ENCODE results near the gene STX1A. TPM values are rescaled to one million over a fixed set of nuclear protein-coding genes. Genes with fewer than 3 reads are reported as not detected.

STX1A gene
- total and polyA plus RNA-seq, 2 of the 4 experiments (the other 2 are of a cell fraction): 9.3 to 22.0 TPM

DNA sequence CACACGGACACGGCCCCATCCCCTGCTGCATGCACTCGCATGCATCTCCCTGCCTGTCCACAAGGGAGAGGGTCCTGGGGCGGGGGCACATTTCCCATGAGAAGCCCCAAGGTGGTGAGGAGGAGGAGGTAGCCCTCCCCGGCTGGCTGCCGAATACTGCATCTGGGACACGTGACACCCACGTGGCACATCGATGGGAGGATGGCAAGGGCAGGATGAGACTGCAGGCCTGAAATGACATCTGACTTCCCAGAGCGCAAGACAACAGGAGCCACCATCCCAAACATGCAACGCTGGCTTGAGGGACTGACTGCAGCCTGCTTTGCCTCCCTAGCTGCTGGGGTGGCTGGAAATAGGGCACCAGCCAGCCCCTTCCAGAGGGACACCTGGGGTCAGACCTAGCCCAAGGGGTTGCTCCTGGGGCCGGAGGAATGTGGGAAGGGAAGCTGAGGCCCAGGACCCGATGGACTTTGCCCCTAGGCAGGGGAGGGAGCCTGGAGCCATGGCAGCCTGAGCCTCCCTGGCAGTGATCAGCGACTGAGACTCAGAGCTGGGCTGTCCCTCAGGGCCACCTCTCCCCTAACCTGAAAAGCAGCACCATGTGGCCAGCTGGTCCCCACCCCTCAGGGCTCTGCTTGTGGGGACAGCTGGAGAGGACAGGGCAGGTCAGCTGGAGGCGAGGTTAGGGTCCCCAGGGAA lies 19.9 kb downstream of the STX1A start:
- CTCF ChIA-PET: no interaction called here
- Histone ChIP-seq H2BK120ac (ENCODE audit: low read depth, low read length) (no peak overlapping the region), H3K18ac (ENCODE audit: low read depth, low read length) (no peak overlapping the region), H2AK5ac (ENCODE audit: low read depth, low read length) (no peak overlapping the region), H4K8ac (ENCODE audit: low read depth in 2 of 2, low read length in 2 of 2) (no peak overlapping the region), H3K4me3 (ENCODE audit: insufficient read depth, low read depth, low read length) (no peak overlapping the region), H2AK9ac (replicated peaks; ENCODE audit: low read depth, low read length, poor library complexity) (peak overlapping the region; percentile 55), H2BK5ac (ENCODE audit: low read depth, low read length, poor library complexity, severe bottlenecking) (no peak overlapping the region), H3K9ac (ENCODE audit: low read depth, low read length) (no peak overlapping the region), H3K56ac (ENCODE audit: extremely low read depth, insufficient read depth, low read length) (no peak overlapping the region), H2BK15ac (ENCODE audit: low read depth, low read length) (no peak overlapping the region), H3K79me1 (ENCODE audit: low read depth in 1 of 2, low read length in 2 of 2) (peaks cover 0 to 8% of the 10 kb centered on the region in 2 experiments; a peak in 2 of 4 replicates), H3K27ac (ENCODE audit: insufficient read depth, low read length) (no peak overlapping the region), H4K91ac (ENCODE audit: insufficient read depth, low read depth, low read length) (no peak overlapping the region), H2BK20ac (ENCODE audit: low read depth, low read length) (no peak overlapping the region), H3K9me1 (ENCODE audit: insufficient read depth, low read length) (0 out of 2 replicates have a peak, but pooled peaks cover 4% of the 10 kb centered on the region), H3K4me1 (ENCODE audit: control insufficient read depth, insufficient read depth, low read length) (peaks cover 2% of the 10 kb centered on the region; the same call in 1 of the 2 replicates), H3K27me3 (ENCODE audit: control insufficient read depth, insufficient read depth, low read length) (no peaks in the 10 kb centered on the region), H3K4me2 (ENCODE audit: low read depth, low read length) (no peak overlapping the region), H3K9me3 (ENCODE audit: control insufficient read depth, insufficient read depth, low read length) (no peaks in the 10 kb centered on the region), H4K5ac (ENCODE audit: low read depth, low read length) (no peak overlapping the region), H3K14ac (replicated peaks; ENCODE audit: low read depth, low read length) (no peak overlapping the region), H4K20me1 (ENCODE audit: insufficient read depth, low read length) (peaks cover 22% of the 10 kb centered on the region), H3K23ac (ENCODE audit: low read depth, low read length) (no peak overlapping the region), H2AFZ (replicated peaks; ENCODE audit: low read length, poor library complexity) (no peak overlapping the region), H3K4ac (ENCODE audit: low read depth, low read length) (no peak overlapping the region), H3K36me3 (ENCODE audit: control insufficient read depth, insufficient read depth, low read length) (peaks cover 69% of the 10 kb centered on the region)
- WGBS, 2 experiments (ENCODE audit: extremely low coverage in 2 of 2, insufficient read length in 1 of 2): 83% methylated on average over 3 of the region's 15 CpGs; no CpG with 5 or more reads in 1 of the 2 experiments
- dilution Hi-C loops (cut with HindIII; ENCODE audit: low sequenced_read_pairs, unreplicated experiment): no loop called here
- no TSS peak for BruUV-seq (replicated peaks)
- POLR2A ChIA-PET (ENCODE audit: unreplicated experiment): no interaction called here
- DNase-seq (no peak), ATAC-seq (ENCODE audit: low read depth) (no peak)
- intact Hi-C loops (cut with micrococcal nuclease): no loop called here
- in situ Hi-C loops (cut with MboI; ENCODE audit: low sequenced_read_pairs): no loop called here
- TF ChIP-seq POLR2A (IDR thresholded peaks at IDR 0.05; ENCODE audit: low read depth, low read length) (no peak), MAFK (IDR thresholded peaks at IDR 0.05; ENCODE audit: low read depth, low read length) (no peak)
- TF ChIP-seq, protein P1, sequence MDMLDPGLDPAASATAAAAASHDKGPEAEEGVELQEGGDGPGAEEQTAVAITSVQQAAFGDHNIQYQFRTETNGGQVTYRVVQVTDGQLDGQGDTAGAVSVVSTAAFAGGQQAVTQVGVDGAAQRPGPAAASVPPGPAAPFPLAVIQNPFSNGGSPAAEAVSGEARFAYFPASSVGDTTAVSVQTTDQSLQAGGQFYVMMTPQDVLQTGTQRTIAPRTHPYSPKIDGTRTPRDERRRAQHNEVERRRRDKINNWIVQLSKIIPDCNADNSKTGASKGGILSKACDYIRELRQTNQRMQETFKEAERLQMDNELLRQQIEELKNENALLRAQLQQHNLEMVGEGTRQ (IDR thresholded peaks at IDR 0.05; ENCODE audit: low read depth, low read length): no peak
- TF ChIP-seq, protein P2, sequence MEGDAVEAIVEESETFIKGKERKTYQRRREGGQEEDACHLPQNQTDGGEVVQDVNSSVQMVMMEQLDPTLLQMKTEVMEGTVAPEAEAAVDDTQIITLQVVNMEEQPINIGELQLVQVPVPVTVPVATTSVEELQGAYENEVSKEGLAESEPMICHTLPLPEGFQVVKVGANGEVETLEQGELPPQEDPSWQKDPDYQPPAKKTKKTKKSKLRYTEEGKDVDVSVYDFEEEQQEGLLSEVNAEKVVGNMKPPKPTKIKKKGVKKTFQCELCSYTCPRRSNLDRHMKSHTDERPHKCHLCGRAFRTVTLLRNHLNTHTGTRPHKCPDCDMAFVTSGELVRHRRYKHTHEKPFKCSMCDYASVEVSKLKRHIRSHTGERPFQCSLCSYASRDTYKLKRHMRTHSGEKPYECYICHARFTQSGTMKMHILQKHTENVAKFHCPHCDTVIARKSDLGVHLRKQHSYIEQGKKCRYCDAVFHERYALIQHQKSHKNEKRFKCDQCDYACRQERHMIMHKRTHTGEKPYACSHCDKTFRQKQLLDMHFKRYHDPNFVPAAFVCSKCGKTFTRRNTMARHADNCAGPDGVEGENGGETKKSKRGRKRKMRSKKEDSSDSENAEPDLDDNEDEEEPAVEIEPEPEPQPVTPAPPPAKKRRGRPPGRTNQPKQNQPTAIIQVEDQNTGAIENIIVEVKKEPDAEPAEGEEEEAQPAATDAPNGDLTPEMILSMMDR (conservative IDR thresholded peaks at IDR 0.05; ENCODE audit: low read depth, low read length): no peak
- TF ChIP-seq, protein P3, sequence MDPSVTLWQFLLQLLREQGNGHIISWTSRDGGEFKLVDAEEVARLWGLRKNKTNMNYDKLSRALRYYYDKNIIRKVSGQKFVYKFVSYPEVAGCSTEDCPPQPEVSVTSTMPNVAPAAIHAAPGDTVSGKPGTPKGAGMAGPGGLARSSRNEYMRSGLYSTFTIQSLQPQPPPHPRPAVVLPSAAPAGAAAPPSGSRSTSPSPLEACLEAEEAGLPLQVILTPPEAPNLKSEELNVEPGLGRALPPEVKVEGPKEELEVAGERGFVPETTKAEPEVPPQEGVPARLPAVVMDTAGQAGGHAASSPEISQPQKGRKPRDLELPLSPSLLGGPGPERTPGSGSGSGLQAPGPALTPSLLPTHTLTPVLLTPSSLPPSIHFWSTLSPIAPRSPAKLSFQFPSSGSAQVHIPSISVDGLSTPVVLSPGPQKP (IDR thresholded peaks at IDR 0.05; ENCODE audit: borderline replicate concordance, low read depth, low read length): no peak
